Transverse colon (tissue), 4 donors: Measurements from ENCODE around the gene AACS. TPM values are rescaled to one million over a fixed set of nuclear protein-coding genes. Genes with fewer than 3 reads are reported as not detected.

Experiments
- DNase-seq: peaks from one replicate; pipeline ENCODE4 v3.0.0-alpha.2; 2019
- H3K27ac ChIP-seq, 4 donors: fragments of 200-600 bp; sonication (generic); 2 replicates each; pipeline ENCODE4 v1.5.1; 2016 to 2018; ENCODE audit warnings: inconsistent platforms in 4 of 4
- H3K27me3 ChIP-seq: fragments of 200-600 bp; sonication (generic); 2 replicates; pipeline ENCODE4 v1.5.1; 2017; ENCODE audit warnings: inconsistent platforms
- H3K36me3 ChIP-seq, 4 donors: fragments of 200-600 bp; sonication (generic); 2 replicates each; pipeline ENCODE4 v1.5.1; 2017 to 2019; ENCODE audit warnings: inconsistent platforms in 4 of 4
- H3K4me1 ChIP-seq, 4 donors: fragments of 200-600 bp; sonication (generic); 2 replicates each; pipeline ENCODE4 v1.5.1; 2017 to 2020; ENCODE audit warnings: inconsistent platforms in 4 of 4
- H3K4me3 ChIP-seq, 4 donors: fragments of 200-600 bp; sonication (generic); 1 replicate in 1 of 4; 2 replicates in 3 of 4; pipeline versions ENCODE4 v1.5.1 to v1.6.1; 2017 to 2019; ENCODE audit warnings: inconsistent platforms in 4 of 4
- H3K9me3 ChIP-seq, 2 donors: fragments of 200-600 bp; sonication (generic); 2 replicates each; pipeline ENCODE4 v1.5.1; 2017 to 2019; ENCODE audit warnings: inconsistent platforms in 2 of 2
- EP300 ChIP-seq: sonication (generic); formaldehyde crosslinking; IDR thresholded peaks from one replicate; pipeline ENCODE4 v1.6.1; 2017; ENCODE audit warnings: antibody characterized with exemption, low read depth
- POLR2A ChIP-seq: fragments of 450-650 bp; IDR thresholded peaks from one replicate; pipeline ENCODE4 v1.6.1; 2016; ENCODE audit warnings: antibody characterized with exemption, mild to moderate bottlenecking, moderate library complexity
- POLR2AphosphoS5 ChIP-seq, 3 donors: sonication (generic); formaldehyde crosslinking; IDR thresholded peaks; one replicate each; pipeline ENCODE4 v1.6.1; 2016; ENCODE audit warnings: antibody characterized with exemption in 3 of 3
- WGBS, 2 donors: methylation state at CpG; one replicate each; pipeline ENCODE4 v1.1.5; 2018; ENCODE audit warnings: low coverage in 1 of 2; 5-methylcytosine and 5-hydroxymethylcytosine counted together
- in situ Hi-C, 4 donors: fragments of 200-750 bp; cut with MboI; loops; one replicate each; pipeline versions ENCODE4 v1.15.0 to v1.15.1; 2017; ENCODE audit warnings: low sequenced_read_pairs in 3 of 4, low pct_ligation_motif_present in 1 of 4, low pct_unique_long_range_greater_than_20kb in 1 of 4
- intact Hi-C: fragments of 100-400 bp; cut with DNase I; formaldehyde crosslinking; loops from one replicate; pipeline ENCODE4 v1.15.1; 2023; ENCODE audit warnings: low total_unique reads
- total RNA-seq, 4 donors: library from RNA; depleted of rRNA; stranded (reverse); fragments of >200 nt; gene quantifications; one replicate each; pipeline ENCODE4 v1.1.0, GENCODE V29; 2016
- TF ChIP-seq, protein P1 (sequence below), 5 experiments: fragments of 200-600 bp in 3 of 5; fragments of 450-650 bp in 2 of 5; sonication (generic) in 3 of 5; IDR thresholded peaks; 1 replicate in 2 of 5; 2 replicates in 3 of 5; pipeline ENCODE4 v1.5.1; 2016 to 2017; ENCODE audit warnings: antibody characterized with exemption in 5 of 5, inconsistent platforms in 3 of 5, mild to moderate bottlenecking in 2 of 5, moderate library complexity in 1 of 5

The AACS gene
- total RNA-seq, 4 donors from 2014 or later = 18.5 to 33.7 (median 27.1) TPM

DNA sequence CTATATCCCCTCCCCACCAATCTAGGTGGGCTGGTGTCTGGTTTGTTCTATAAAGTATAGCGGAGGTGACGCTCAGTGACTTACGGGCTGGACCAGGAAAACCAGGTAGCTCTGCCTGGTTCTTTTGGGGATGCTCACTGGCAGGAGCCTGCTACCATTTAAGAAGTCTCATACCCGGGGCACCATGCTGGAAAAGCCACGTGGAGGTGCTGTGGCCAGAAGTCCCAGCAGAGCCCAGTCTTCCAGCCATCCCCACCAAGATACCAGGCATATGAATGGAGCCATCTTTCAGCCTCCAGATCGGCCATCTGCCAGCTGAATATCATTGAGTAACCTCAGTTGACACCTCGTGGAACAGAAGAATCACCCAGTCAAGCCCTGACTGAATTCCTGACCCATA lies 87.2 kb downstream of the AACS start:
- 77% methylated on average over 7 of the region's 7 CpGs; no CpG with 5 or more reads in 1 of the 2 donors for whole genome bisulfite sequencing, 2 donors
- intact Hi-C loops = no loop called here
- TF ChIP-seq, protein P1, sequence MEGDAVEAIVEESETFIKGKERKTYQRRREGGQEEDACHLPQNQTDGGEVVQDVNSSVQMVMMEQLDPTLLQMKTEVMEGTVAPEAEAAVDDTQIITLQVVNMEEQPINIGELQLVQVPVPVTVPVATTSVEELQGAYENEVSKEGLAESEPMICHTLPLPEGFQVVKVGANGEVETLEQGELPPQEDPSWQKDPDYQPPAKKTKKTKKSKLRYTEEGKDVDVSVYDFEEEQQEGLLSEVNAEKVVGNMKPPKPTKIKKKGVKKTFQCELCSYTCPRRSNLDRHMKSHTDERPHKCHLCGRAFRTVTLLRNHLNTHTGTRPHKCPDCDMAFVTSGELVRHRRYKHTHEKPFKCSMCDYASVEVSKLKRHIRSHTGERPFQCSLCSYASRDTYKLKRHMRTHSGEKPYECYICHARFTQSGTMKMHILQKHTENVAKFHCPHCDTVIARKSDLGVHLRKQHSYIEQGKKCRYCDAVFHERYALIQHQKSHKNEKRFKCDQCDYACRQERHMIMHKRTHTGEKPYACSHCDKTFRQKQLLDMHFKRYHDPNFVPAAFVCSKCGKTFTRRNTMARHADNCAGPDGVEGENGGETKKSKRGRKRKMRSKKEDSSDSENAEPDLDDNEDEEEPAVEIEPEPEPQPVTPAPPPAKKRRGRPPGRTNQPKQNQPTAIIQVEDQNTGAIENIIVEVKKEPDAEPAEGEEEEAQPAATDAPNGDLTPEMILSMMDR (IDR thresholded peaks at IDR 0.05) = no peak
- TF ChIP-seq POLR2A = no peak
- Histone ChIP-seq H3K4me3 (no peak overlapping the region), H3K27me3 (no peaks in the 10 kb centered on the region), H3K27ac (no peak overlapping the region), H3K9me3 (no peaks in the 10 kb centered on the region), H3K36me3 (no peaks in the 10 kb centered on the region), H3K4me1 (no peaks in the 10 kb centered on the region)
- in situ Hi-C loops = no loop called here
- no peak for DNase-seq

- Histone ChIP-seq H3K4me3 (no peak overlapping the region), H3K27ac (no peak overlapping the region), H3K27me3 (no peaks in the 10 kb centered on the region), H3K4me1 (no peaks in the 10 kb centered on the region), H3K36me3 (no peaks in the 10 kb centered on the region), H3K9me3 (no peaks in the 10 kb centered on the region)
- in situ Hi-C loops (no loop called here), intact Hi-C loops (no loop called here)
- no peak for TF ChIP-seq EP300
- TF ChIP-seq, protein P1 (IDR thresholded peaks at IDR 0.05) = no peak
- TF ChIP-seq POLR2AphosphoS5 (IDR thresholded peaks at IDR 0.05) = no peak
- TF ChIP-seq POLR2A = no peak
- 62 to 72% methylated on average over 4 to 6 of the region's 6 CpGs for WGBS, 2 donors
- no peak for DNase-seq
Measured at GRCh38 chr12:125155366-125155765, 90.1 kb downstream of the AACS start.

DNA sequence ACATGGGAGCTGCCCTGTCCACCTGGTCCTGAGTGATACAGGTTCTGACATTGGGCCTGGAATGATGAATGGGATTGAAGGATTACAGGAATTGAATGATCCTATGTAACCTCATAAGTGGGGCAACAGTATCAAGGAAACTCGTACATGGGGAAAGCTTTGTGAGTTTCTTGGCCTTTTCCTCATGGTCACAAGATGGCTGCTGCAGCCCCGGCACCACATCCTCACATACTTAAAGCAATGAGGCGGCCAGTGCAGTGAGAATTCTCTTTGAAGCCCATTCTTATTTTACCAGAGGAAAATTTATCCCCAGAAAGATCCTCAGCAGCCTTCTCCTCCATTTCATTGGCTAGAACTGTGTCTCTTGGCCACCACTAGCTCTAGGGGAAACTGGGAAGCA lies 91.9 kb downstream of the AACS start:
- WGBS, 2 donors = 93 to 97% methylated on average over 3 of the region's 3 CpGs
- in situ Hi-C loops = no loop called here

GRCh38 chr12:125159702-125160101 lies 94.5 kb downstream of the AACS start:
- intact Hi-C loops = no loop called here
- DNase-seq = no peak
- no peaks in the 10 kb centered on the region for H3K27me3 ChIP-seq
- in situ Hi-C loops = no loop called here
- TF ChIP-seq, protein P1 (IDR thresholded peaks at IDR 0.05) = no peak
- no peak for TF ChIP-seq POLR2A
- no peak for TF ChIP-seq POLR2AphosphoS5 (IDR thresholded peaks at IDR 0.05)
- TF ChIP-seq EP300 = no peak
- 60% methylated on average over 3 of the region's 3 CpGs; no CpG with 5 or more reads in 1 of the 2 donors for WGBS, 2 donors
- H3K4me1 ChIP-seq = no peaks in the 10 kb centered on the region
- no peaks in the 10 kb centered on the region for H3K36me3 ChIP-seq
- H3K4me3 ChIP-seq = no peak overlapping the region
- no peak overlapping the region for H3K27ac ChIP-seq
- H3K9me3 ChIP-seq = no peaks in the 10 kb centered on the region

More for the DNA sequence above, 91.9 kb downstream of the AACS start:
- TF ChIP-seq POLR2AphosphoS5 (IDR thresholded peaks at IDR 0.05) (no peak), EP300 (no peak), POLR2A (no peak)
- TF ChIP-seq, protein P1 (IDR thresholded peaks at IDR 0.05) = no peak
- no peaks in the 10 kb centered on the region for H3K9me3 ChIP-seq
- intact Hi-C loops = no loop called here
- DNase-seq = no peak
- no peak overlapping the region for H3K4me3 ChIP-seq
- H3K4me1 ChIP-seq = no peaks in the 10 kb centered on the region
- no peak overlapping the region for H3K27ac ChIP-seq
- no peaks in the 10 kb centered on the region for H3K36me3 ChIP-seq
- H3K27me3 ChIP-seq = no peaks in the 10 kb centered on the region
